Natural killer cell treated with Interleukin-12 subunit alpha and Interleukin-12 subunit beta and Interleukin-15 and Interleukin-18, amount 100 ng/mL, for 72 hours (primary cell): Measurements from ENCODE around the gene LYPD6. TPM values are rescaled to one million over a fixed set of nuclear protein-coding genes. Genes with fewer than 3 reads are reported as not detected.

Experiments
- ATAC-seq, 2 donors: fragments of 150-1000 bp; cut with Tn5 transposase in 1 of 2; sonication (Bioruptor Pico), chemical (Tn5 transposase) in 1 of 2; 2 replicates each; pipeline ENCODE4 v1.10.0; 2021
- DNase-seq: peaks from one replicate; pipeline ENCODE4 v3.0.0; 2022; ENCODE audit warnings: low spot score
- H3K27ac Mint-ChIP-seq, 2 donors: 1 replicate in 1 of 2; 2 replicates in 1 of 2; pipeline ENCODE4 v1.8.0; 2022; ENCODE audit warnings: mixed read lengths in 2 of 2, mild to moderate bottlenecking in 1 of 2, moderate library complexity in 1 of 2
- H3K27me3 Mint-ChIP-seq, 2 donors: 1 replicate in 1 of 2; 2 replicates in 1 of 2; pipeline ENCODE4 v1.8.0; 2022; ENCODE audit warnings: mixed read lengths in 2 of 2
- H3K36me3 Mint-ChIP-seq: one replicate; pipeline ENCODE4 v1.8.0; 2022; ENCODE audit warnings: mixed read lengths
- H3K4me1 Mint-ChIP-seq, 2 donors: 1 replicate in 1 of 2; 2 replicates in 1 of 2; pipeline ENCODE4 v1.8.0; 2022; ENCODE audit warnings: low read depth in 2 of 2, mixed read lengths in 2 of 2, mild to moderate bottlenecking in 1 of 2
- H3K4me3 Mint-ChIP-seq: one replicate; pipeline ENCODE4 v1.8.0; 2022; ENCODE audit warnings: mixed read lengths
- H3K9me3 Mint-ChIP-seq: 2 replicates; pipeline ENCODE4 v1.8.0; 2022; ENCODE audit warnings: mixed read lengths
- total RNA-seq, 2 donors: library from RNA; stranded (reverse); gene quantifications; one replicate each; pipeline ENCODE4 v1.2.3, GENCODE V29; 2022

The LYPD6 gene
- total RNA-seq, 2 donors from 2014 or later, result not detected

GRCh38 chr2:149427387-149427786 lies 97.0 kb downstream of the LYPD6 start:
- no peaks in the 10 kb centered on the region for H3K4me1 Mint-ChIP-seq
- peaks cover 6% of the 10 kb centered on the region for H3K9me3 Mint-ChIP-seq
- ATAC-seq, result no peak
- DNase-seq, result no peak
- no peak overlapping the region for H3K4me3 Mint-ChIP-seq
- H3K27me3 Mint-ChIP-seq, result peaks cover 3 to 7% of the 10 kb centered on the region in 2 donors
- no peaks in the 10 kb centered on the region for H3K36me3 Mint-ChIP-seq
- H3K27ac Mint-ChIP-seq, result no peak overlapping the region

- H3K27me3 Mint-ChIP-seq, result peaks cover 3 to 7% of the 10 kb centered on the region in 2 donors
- H3K9me3 Mint-ChIP-seq, result peaks cover 6% of the 10 kb centered on the region
- H3K4me1 Mint-ChIP-seq, result no peaks in the 10 kb centered on the region
- H3K4me3 Mint-ChIP-seq, result no peak overlapping the region
- H3K27ac Mint-ChIP-seq, result no peak overlapping the region
- DNase-seq, result no peak
- no peak for ATAC-seq
- no peaks in the 10 kb centered on the region for H3K36me3 Mint-ChIP-seq
These were observed 98.4 kb downstream of the LYPD6 start for GRCh38 chr2:149428783-149429182.

GRCh38 chr2:149430743-149431736 lies 100.7 kb downstream of the LYPD6 start:
- Mint-ChIP-seq H3K4me1 (no peaks in the 10 kb centered on the region), H3K27ac (no peak overlapping the region), H3K27me3 (peaks cover 0 to 6% of the 10 kb centered on the region in 2 donors), H3K9me3 (peaks cover 6% of the 10 kb centered on the region), H3K4me3 (no peak overlapping the region), H3K36me3 (no peaks in the 10 kb centered on the region)
- ATAC-seq (no peak), DNase-seq (no peak)

GRCh38 chr2:149438330-149438960 lies 108.1 kb downstream of the LYPD6 start:
- no peaks in the 10 kb centered on the region for H3K4me1 Mint-ChIP-seq
- no peak for ATAC-seq
- H3K27ac Mint-ChIP-seq, result no peak overlapping the region
- no peak for DNase-seq
- H3K27me3 Mint-ChIP-seq, result peaks cover 0 to 12% of the 10 kb centered on the region in 2 donors
- H3K36me3 Mint-ChIP-seq, result no peaks in the 10 kb centered on the region
- H3K9me3 Mint-ChIP-seq, result no peaks in the 10 kb centered on the region
- no peak overlapping the region for H3K4me3 Mint-ChIP-seq

- DNase-seq (no peak), ATAC-seq (no peak)
- peaks cover 3% of the 10 kb centered on the region for H3K9me3 Mint-ChIP-seq
- H3K4me3 Mint-ChIP-seq, result no peak overlapping the region
- H3K36me3 Mint-ChIP-seq, result no peaks in the 10 kb centered on the region
- H3K27ac Mint-ChIP-seq, result no peak overlapping the region
- H3K27me3 Mint-ChIP-seq, result peaks cover 0 to 12% of the 10 kb centered on the region in 2 donors
- H3K4me1 Mint-ChIP-seq, result no peaks in the 10 kb centered on the region
These were observed 110.9 kb downstream of the LYPD6 start for GRCh38 chr2:149441255-149441654.

GRCh38 chr2:149442346-149442745 lies 112.0 kb downstream of the LYPD6 start:
- no peak for ATAC-seq
- Mint-ChIP-seq H3K27ac (no peak overlapping the region), H3K9me3 (peaks cover 3% of the 10 kb centered on the region), H3K36me3 (no peaks in the 10 kb centered on the region), H3K27me3 (peaks cover 0 to 12% of the 10 kb centered on the region in 2 donors), H3K4me3 (no peak overlapping the region), H3K4me1 (no peaks in the 10 kb centered on the region)
- DNase-seq, result no peak

- H3K4me1 Mint-ChIP-seq, result no peaks in the 10 kb centered on the region
- ATAC-seq, result no peak
- H3K27ac Mint-ChIP-seq, result no peak overlapping the region
These were observed 112.8 kb downstream of the LYPD6 start for GRCh38 chr2:149443150-149443549.

GRCh38 chr2:149446748-149447147 lies 116.4 kb downstream of the LYPD6 start:
- ATAC-seq, result no peak
- Mint-ChIP-seq H3K36me3 (no peaks in the 10 kb centered on the region), H3K27ac (no peak overlapping the region)

More at GRCh38 chr2:149443150-149443549, 112.8 kb downstream of the LYPD6 start:
- no peaks in the 10 kb centered on the region for H3K36me3 Mint-ChIP-seq
- H3K4me3 Mint-ChIP-seq, result no peak overlapping the region
- no peak for DNase-seq
- H3K9me3 Mint-ChIP-seq, result peaks cover 3% of the 10 kb centered on the region
- H3K27me3 Mint-ChIP-seq, result peaks cover 0 to 5% of the 10 kb centered on the region in 2 donors

GRCh38 chr2:149448315-149448714 lies 117.9 kb downstream of the LYPD6 start:
- ATAC-seq (no peak), DNase-seq (no peak)
- H3K4me3 Mint-ChIP-seq, result no peak overlapping the region
- no peaks in the 10 kb centered on the region for H3K4me1 Mint-ChIP-seq
- no peak overlapping the region for H3K27ac Mint-ChIP-seq
- H3K36me3 Mint-ChIP-seq, result no peaks in the 10 kb centered on the region
- H3K27me3 Mint-ChIP-seq, result no peaks in the 10 kb centered on the region
- H3K9me3 Mint-ChIP-seq, result peaks cover 3% of the 10 kb centered on the region

More at GRCh38 chr2:149446748-149447147, 116.4 kb downstream of the LYPD6 start:
- DNase-seq, result no peak
- no peaks in the 10 kb centered on the region for H3K27me3 Mint-ChIP-seq
- no peaks in the 10 kb centered on the region for H3K4me1 Mint-ChIP-seq
- H3K4me3 Mint-ChIP-seq, result no peak overlapping the region
- H3K9me3 Mint-ChIP-seq, result peaks cover 3% of the 10 kb centered on the region

- peaks cover 3% of the 10 kb centered on the region for H3K9me3 Mint-ChIP-seq
- ATAC-seq, result no peak
These were observed 118.6 kb downstream of the LYPD6 start for GRCh38 chr2:149449017-149449416.

GRCh38 chr2:149451417-149452165 lies 121.2 kb downstream of the LYPD6 start:
- no peaks in the 10 kb centered on the region for H3K36me3 Mint-ChIP-seq
- DNase-seq, result no peak
- no peak overlapping the region for H3K27ac Mint-ChIP-seq
- H3K4me1 Mint-ChIP-seq, result no peaks in the 10 kb centered on the region
- no peak overlapping the region for H3K4me3 Mint-ChIP-seq
- no peaks in the 10 kb centered on the region for H3K27me3 Mint-ChIP-seq
- no peaks in the 10 kb centered on the region for H3K9me3 Mint-ChIP-seq
- no peak for ATAC-seq

More at GRCh38 chr2:149449017-149449416, 118.6 kb downstream of the LYPD6 start:
- H3K4me3 Mint-ChIP-seq, result no peak overlapping the region
- H3K4me1 Mint-ChIP-seq, result no peaks in the 10 kb centered on the region
- no peak overlapping the region for H3K27ac Mint-ChIP-seq
- DNase-seq, result no peak
- H3K36me3 Mint-ChIP-seq, result no peaks in the 10 kb centered on the region
- no peaks in the 10 kb centered on the region for H3K27me3 Mint-ChIP-seq

- Mint-ChIP-seq H3K9me3 (peaks cover 13% of the 10 kb centered on the region), H3K4me3 (no peak overlapping the region), H3K27ac (no peak overlapping the region), H3K36me3 (peaks cover 18% of the 10 kb centered on the region), H3K27me3 (peaks cover 0 to 5% of the 10 kb centered on the region in 2 donors), H3K4me1 (no peaks in the 10 kb centered on the region)
- DNase-seq (no peak), ATAC-seq (no peak)
These were observed 125.9 kb downstream of the LYPD6 start for GRCh38 chr2:149456285-149456684.

- peaks cover 0 to 5% of the 10 kb centered on the region in 2 donors for H3K27me3 Mint-ChIP-seq
- H3K4me3 Mint-ChIP-seq, result no peak overlapping the region
- no peaks in the 10 kb centered on the region for H3K4me1 Mint-ChIP-seq
- no peak overlapping the region for H3K27ac Mint-ChIP-seq
- no peak for DNase-seq
- no peak for ATAC-seq
- H3K36me3 Mint-ChIP-seq, result peaks cover 18% of the 10 kb centered on the region
- H3K9me3 Mint-ChIP-seq, result peaks cover 17% of the 10 kb centered on the region
These were observed 128.1 kb downstream of the LYPD6 start for GRCh38 chr2:149458502-149458901.
